ENCODE data around the gene PLA2G12B.
"Not testable (repeated sequence)": the region's sequence is repeated elsewhere in the genome, so short reads cannot be mapped to it uniquely, and the experiment has no call there.

The PLA2G12B gene, protein sequence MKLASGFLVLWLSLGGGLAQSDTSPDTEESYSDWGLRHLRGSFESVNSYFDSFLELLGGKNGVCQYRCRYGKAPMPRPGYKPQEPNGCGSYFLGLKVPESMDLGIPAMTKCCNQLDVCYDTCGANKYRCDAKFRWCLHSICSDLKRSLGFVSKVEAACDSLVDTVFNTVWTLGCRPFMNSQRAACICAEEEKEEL

DNA sequence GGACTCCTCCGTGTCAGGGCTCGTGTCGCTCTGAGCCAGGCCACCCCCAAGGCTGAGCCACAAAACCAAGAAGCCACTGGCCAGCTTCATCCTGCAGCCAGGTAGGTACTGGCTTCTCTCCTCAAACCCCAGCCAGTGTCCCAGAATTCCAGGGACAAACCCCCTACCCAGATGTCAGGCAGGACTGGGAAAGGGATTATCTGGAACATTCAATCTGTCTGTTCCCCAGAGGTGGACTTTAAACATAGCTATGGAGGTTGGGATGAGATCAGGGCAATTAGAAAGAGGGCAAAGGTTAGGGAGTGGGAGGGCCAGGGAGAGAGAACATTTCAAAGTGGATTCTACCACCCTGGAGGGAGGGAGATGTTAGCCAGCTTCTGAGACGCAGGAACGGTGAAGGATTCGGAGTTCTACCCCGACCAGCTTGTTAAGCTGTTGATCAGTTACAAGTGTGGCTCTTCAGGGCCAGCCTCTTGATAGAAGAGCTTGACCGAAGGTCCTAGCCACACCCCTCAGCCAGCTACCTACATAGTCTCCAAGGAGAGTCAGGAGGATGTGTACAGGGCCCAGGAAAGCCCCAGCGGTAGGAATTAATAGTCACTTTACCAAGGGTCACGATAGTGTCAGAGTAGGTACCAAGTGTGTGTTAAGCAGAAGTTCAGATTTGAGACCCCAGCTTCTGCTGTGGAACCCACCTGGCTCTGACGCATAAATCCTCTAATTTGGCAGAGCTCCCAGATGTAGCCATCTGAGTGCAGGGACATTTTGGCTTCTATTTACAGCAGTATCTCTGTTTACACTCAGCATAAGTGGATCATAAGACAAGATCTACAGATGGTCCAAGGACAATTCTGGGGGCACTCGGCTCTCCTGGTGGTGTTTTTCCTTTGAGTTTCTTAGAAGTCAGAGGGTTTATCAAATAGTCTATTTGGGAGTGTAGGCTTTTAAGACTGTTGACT lies at the start of gene PLA2G12B:
PLA2G12B (minus strand) TSS at position 211 of the 959 bp plus-strand sequence; CDS start at position 90, 121 bp downstream.
- TF ChIP-seq, protein P1, sequence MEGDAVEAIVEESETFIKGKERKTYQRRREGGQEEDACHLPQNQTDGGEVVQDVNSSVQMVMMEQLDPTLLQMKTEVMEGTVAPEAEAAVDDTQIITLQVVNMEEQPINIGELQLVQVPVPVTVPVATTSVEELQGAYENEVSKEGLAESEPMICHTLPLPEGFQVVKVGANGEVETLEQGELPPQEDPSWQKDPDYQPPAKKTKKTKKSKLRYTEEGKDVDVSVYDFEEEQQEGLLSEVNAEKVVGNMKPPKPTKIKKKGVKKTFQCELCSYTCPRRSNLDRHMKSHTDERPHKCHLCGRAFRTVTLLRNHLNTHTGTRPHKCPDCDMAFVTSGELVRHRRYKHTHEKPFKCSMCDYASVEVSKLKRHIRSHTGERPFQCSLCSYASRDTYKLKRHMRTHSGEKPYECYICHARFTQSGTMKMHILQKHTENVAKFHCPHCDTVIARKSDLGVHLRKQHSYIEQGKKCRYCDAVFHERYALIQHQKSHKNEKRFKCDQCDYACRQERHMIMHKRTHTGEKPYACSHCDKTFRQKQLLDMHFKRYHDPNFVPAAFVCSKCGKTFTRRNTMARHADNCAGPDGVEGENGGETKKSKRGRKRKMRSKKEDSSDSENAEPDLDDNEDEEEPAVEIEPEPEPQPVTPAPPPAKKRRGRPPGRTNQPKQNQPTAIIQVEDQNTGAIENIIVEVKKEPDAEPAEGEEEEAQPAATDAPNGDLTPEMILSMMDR (IDR thresholded peaks at IDR 0.05; ENCODE audit: low read depth, low read length), result no peak
- no peak within 1 kb of the TSS for H3K4me3 ChIP-seq (ENCODE audit: low read depth, low read length)

DNA sequence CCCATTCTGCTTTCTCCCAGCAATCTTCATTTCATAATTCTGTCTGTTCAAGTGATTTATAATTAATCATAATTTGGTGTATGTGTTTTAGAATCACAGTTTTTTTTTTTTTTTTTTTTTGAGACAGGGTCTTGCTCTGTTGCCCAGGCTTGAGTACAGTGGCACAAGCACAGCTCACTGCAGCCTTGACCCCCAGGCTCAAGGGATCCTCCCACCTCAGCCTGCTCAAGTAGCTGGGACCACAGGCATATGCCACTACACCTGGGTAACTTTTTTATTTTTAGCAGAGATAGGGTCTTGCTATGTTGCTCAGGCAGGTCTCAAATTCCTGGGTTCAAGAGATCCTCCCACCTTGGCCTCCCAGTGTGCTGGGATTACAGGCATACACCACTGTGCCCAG lies 49.2 kb upstream of the PLA2G12B start:
- TF ChIP-seq, protein P1 (IDR thresholded peaks at IDR 0.05; ENCODE audit: low read depth, low read length), result no peak
- no peak overlapping the region for H3K4me3 ChIP-seq (ENCODE audit: low read depth, low read length)

DNA sequence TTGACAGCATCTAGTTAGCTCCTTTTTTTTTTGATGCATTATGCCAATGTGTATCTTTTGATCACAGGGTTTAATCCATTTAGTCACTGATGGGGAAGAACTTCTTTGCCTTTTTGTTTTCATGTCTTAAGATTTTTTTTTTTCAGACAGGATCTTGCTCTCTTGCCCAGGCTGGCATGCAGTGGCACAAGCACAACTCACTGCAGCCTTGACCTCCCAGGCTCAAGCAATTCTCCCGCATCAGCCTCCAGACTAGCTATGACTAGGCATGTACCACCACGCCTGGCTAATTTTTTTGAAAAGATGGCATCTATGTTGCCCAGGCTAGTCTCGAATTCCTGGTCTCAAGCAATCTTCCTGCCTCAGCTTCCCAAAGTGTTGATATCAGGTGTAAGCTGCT lies 46.4 kb upstream of the PLA2G12B start:
- H3K4me3 ChIP-seq (ENCODE audit: low read depth, low read length), result no peak overlapping the region
- TF ChIP-seq, protein P1 (IDR thresholded peaks at IDR 0.05; ENCODE audit: low read depth, low read length), result no peak

DNA sequence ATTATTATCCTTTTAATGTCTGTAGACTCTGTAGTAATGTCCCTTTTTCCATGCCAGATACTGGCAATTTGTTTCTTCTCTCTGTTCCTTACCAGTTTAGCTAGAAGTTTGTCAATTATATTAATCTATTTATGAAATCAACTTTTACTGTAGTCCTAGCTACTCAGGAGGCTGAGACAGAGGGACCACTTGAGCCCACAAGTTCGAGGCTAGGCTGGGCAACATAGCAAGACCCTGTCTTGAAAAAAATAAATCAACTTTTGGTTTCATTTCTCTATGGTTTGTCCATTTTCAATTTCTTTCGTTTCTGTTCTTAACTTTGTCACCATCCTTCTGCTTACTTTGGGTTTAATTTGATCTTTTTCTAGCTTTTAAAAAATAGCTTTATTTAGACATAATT lies 42.5 kb upstream of the PLA2G12B start:
- no peak overlapping the region for H3K4me3 ChIP-seq (ENCODE audit: low read depth, low read length)
- TF ChIP-seq, protein P1 (IDR thresholded peaks at IDR 0.05; ENCODE audit: low read depth, low read length), result no peak

DNA sequence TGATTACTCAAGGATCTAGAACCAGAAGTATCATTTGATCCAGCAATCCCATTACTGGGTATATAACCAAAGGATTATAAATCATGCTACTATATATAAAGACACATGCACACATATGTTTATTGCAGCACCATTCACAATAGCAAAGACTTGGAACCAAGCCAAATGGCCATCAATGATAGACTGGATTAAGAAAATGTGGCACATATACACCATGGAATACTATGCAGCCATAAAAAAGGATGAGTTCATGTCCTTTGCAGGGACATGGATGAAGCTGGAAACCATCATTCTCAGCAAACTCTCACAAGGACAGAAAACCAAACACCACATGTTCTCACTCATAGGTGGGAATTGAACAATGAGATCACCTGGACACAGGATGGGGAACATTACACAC lies 40.9 kb upstream of the PLA2G12B start:
- H3K4me3 ChIP-seq (ENCODE audit: low read depth, low read length), result not testable (repeated sequence)

DNA sequence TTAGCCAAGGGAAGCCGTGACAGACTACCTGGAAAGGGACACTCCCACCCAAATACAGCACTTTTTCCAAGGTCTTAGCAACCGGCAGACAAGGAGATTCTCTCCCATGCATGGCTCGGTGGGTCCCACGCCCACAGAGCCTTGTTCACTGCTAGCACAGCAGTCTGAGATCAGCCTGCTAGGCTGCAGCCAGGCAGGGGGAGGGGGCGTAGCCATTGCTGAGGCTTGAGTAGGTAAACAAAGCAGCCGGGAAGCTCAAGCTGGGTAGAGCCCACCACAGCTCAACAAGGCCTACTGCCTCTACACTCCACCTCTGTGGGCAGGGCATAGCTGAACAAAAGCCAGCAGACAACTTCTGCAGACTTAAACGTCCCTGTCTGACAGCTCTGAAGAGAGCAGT lies 35.2 kb upstream of the PLA2G12B start:
- not testable (repeated sequence) for H3K4me3 ChIP-seq (ENCODE audit: low read depth, low read length)

DNA sequence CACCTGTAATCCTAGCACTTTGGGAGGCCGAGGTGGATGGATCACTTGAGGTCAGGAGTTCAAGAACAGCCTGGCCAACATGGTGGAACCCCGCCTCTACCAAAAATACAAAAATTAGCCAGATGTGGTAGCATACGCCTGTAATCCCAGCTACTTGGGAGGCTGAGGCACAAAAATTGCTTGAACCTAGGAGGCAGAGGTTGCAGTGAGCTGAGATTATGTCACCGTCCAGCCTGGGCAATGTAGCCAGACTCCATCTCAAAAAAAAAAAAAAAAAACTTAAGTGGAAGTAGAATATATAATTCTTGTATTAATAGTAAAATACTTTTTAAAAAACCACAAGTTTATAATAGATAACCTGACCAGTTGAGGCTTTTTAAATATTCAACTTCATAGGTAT lies 30.0 kb upstream of the PLA2G12B start:
- not testable (repeated sequence) for H3K4me3 ChIP-seq (ENCODE audit: low read depth, low read length)

DNA sequence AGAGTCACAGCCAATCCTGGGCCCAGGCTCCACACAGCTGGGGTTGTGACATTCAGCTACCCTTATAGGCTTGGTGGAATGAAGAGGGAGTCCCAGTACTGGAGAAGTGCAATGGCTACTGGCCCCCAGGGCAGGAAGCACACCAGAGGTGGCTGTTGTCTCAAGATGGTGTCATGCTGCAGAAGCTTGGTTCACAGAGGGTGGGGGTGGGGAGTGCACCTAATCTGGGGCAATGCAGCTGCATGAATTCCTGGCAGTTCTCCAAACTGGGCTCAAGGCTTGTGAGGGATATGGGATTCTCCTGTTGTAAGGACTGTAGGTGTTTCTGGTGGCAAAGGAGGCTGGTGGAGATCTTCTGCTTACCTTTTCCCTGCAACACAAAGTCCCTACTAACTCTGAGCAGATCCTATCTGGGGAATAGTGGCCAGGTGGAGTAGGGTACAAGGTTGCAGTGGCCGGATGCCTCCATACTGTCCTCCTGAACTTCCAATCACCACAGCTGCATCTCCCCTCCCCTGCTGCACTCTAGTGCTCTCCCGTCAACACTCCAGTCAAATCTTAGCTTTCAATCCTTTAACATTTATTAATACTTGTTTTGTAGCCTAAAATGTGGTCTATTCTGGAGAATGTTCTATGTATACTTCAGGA lies 27.4 kb upstream of the PLA2G12B start:
- no peak overlapping the region for H3K4me3 ChIP-seq (ENCODE audit: low read depth, low read length)
- TF ChIP-seq, protein P1 (IDR thresholded peaks at IDR 0.05; ENCODE audit: low read depth, low read length), result no peak
